Right lobe of liver (tissue), 4 donors: ENCODE data around the gene MYOT.

Experiments
- CTCF ChIP-seq, 4 donors: fragments of 200-600 bp in 3 of 4; fragments of 450-650 bp in 1 of 4; IDR thresholded peaks; one replicate each; pipeline versions ENCODE4 v1.5.1 to v1.8.0; 2016 to 2022; ENCODE audit warnings: antibody characterized with exemption in 4 of 4, mild to moderate bottlenecking in 2 of 4
- POLR2A ChIP-seq: fragments of 450-650 bp; IDR thresholded peaks from one replicate; pipeline ENCODE4 v1.6.1; 2017; ENCODE audit warnings: antibody characterized with exemption, mild to moderate bottlenecking
- donor health status: DM: no; HTN: no; CAD: no.
- donor health status: DM: no; HTN: no; CAD: no.
- donor health status: DM: no; HTN: yes; CAD: no.

GRCh38 chr5:137831105-137831504 is 36.6 kb upstream of the MYOT start:
- TF ChIP-seq CTCF (IDR thresholded peaks at IDR 0.05): no peak
- TF ChIP-seq POLR2A: no peak
